AG09319 (cell line): ENCODE results near the gene DPYD.

Experiments
- DNase-seq: peaks from one replicate; pipeline ENCODE4 v3.0.0-alpha.2; 2010; ENCODE audit warnings: low read depth; ENCODE audit errors: extremely low read depth
- TF ChIP-seq, protein P1 (sequence below): IDR thresholded peaks from 2 replicates; pipeline ENCODE4 v1.5.1; 2011; ENCODE audit warnings: low read depth, mild to moderate bottlenecking, inconsistent platforms, low read length, moderate library complexity

DPYD gene

GRCh38 chr1:97433094-97433823, 487.6 kb downstream of the DPYD start:
- peak; percentile 67 for DNase-seq
- TF ChIP-seq, protein P1, sequence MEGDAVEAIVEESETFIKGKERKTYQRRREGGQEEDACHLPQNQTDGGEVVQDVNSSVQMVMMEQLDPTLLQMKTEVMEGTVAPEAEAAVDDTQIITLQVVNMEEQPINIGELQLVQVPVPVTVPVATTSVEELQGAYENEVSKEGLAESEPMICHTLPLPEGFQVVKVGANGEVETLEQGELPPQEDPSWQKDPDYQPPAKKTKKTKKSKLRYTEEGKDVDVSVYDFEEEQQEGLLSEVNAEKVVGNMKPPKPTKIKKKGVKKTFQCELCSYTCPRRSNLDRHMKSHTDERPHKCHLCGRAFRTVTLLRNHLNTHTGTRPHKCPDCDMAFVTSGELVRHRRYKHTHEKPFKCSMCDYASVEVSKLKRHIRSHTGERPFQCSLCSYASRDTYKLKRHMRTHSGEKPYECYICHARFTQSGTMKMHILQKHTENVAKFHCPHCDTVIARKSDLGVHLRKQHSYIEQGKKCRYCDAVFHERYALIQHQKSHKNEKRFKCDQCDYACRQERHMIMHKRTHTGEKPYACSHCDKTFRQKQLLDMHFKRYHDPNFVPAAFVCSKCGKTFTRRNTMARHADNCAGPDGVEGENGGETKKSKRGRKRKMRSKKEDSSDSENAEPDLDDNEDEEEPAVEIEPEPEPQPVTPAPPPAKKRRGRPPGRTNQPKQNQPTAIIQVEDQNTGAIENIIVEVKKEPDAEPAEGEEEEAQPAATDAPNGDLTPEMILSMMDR, result no peak

- no peak for DNase-seq
- TF ChIP-seq, protein P1, result no peak
Observed at GRCh38 chr1:97427371-97427770, 493.5 kb downstream of the DPYD start.

DNA sequence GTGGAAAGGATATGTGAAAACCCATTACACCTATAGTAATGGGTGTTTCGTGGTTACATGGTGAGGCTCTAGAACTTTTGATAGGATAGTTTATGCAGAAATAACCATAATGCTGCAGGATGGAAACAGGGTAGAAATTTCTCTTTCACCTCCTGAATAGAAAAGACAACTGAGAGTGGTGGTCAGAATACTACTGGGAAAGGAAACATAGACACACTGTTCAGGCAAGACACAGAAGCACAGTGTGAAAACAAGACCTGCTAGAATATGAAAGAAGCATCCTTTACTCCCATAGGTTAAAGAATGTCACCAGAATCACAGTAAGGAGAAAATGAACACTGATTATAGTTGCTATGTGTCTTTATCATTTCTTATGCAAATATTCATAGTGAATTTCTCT, 496.6 kb downstream of the DPYD start:
- DNase-seq, result no peak
- TF ChIP-seq, protein P1, result no peak

DNA sequence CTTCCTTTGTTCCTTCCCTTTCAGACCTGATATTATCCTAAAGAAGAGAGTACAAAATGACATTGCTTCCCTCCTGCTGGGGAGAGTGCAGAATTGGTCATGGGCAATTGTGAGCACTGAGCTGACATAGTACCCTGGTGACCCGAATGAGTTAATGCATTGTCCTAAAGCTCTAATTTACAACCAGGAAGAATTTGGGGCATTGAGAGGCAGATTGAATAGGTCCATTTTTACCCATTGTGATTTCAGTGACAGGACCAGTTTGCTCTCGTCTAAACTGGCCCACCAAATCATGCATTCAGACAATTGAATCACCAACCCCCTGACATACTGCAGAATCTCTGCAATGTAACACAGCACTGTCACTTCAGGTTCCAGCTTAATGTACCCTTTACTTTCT, 497.4 kb downstream of the DPYD start:
- TF ChIP-seq, protein P1, result no peak
- no peak for DNase-seq

- TF ChIP-seq, protein P1, result no peak
- DNase-seq, result no peak
Observed at GRCh38 chr1:97417661-97418060, 503.2 kb downstream of the DPYD start.

DNA sequence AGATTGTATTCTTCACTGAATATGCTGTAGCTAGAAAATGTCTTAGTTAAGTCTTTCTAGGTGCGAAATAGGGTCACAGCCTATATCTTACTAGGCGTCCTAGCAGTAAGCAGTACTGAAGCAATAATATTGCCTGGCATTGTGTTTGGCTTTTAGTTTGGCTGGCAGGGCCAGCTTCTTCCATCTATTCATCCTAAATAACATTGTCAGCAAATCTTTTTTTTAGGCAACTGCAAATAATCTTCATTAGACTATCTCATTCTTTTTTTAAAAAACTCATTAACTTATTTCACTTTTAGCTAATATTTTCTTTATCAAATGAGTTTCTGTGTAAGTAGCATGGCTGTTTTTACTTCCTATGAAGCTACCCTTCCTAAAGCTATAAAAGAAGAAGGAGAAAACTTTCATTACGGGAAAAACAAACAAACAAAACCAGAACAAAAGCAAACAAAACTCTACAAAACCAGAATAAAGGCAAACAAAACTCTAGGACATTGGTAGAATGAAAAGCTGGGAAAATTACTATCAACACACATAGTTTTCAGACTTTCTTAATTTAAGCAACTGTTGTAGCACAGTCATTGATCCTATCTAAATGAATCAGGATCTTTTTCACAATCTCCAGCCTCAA, 506.0 kb downstream of the DPYD start:
- TF ChIP-seq, protein P1, result no peak
- DNase-seq, result no peak

DNA sequence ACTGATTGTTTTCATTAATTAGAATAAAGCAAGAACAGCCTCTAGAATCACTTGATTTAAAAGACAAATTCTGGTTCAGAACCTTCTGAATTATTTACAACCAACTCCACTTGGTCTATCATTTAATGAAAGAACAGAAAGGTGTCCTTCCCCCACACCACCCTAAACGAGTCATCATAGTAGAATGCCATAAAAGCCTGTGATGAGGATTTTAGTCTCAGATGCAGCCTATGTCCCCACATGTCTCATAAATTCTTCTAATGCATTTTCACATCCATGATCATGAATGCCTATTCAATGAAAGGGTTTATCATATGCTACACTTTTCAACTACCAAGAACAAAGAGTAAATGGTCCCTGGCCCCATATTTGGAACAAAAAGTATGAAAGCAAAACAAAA, 508.1 kb downstream of the DPYD start:
- no peak for DNase-seq
- TF ChIP-seq, protein P1, result no peak
